ENCODE data around the gene SH3RF1. TPM values are rescaled to one million over a fixed set of nuclear protein-coding genes. Genes with fewer than 3 reads are reported as not detected.
A peak's percentile ranks its signal among the peaks of the same experiment; 100 is the strongest.

Gene SH3RF1
- total RNA-seq, 1 experiment from 2014 or later, result 15.3 TPM

DNA sequence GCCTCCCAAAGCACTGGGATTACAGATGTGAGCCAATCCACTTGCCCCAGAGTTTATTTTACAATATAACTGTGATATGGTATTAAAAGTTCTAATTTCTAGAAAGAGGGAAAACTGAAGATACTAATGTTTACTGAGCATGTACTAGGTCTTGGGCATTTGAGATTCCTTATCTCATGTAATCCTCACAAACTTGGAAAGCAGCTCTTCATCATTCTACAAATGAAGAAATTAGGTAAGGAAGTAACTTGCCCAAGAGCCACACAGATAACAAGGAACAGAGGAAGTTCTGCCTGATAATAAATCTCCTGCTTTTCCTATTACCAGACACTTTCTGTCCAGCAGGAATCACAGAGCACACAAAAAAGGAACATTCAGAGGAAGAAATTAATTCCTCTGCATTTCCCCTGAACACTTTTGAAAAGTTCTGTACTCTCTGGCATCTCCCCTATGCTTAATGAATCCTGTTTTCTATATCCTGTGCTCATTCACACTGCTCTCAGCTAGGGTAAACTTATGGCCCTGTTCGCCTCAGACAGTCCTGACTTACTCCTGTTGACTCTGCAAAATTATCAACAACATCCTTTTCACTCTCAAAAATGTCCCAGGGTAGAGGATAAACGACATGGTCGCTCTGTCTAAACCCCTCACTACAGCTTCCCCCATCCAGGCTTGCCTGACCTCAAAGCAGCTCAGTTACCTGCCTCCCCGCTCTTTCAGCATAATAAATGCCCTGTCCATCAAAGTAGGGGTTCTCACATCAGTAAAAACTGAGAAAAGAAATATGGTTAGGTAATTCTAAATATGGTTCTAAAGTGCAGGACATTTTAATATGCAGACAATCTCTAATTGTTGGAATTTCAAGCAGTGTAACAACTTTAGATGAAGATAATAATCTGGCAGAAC, 13.6 kb downstream of the SH3RF1 start:
- H3K4me1 ChIP-seq (ENCODE audit: insufficient read depth, low read length), result peaks cover 17% of the 10 kb centered on the region; the same call in 1 of the 2 replicates
- H3T11ph ChIP-seq (ENCODE audit: low read length), result no peak overlapping the region
- H3K9ac ChIP-seq (ENCODE audit: extremely low read depth, insufficient read length, low read length), result no peak overlapping the region
- no CpG with 5 or more reads among the region's 4 CpGs for WGBS (ENCODE audit: extremely low coverage, insufficient read length, low lambda C conversion rate)
- no peak overlapping the region for H3K14ac ChIP-seq (ENCODE audit: insufficient read depth, low read length)
- no peaks in the 10 kb centered on the region for H3K36me3 Mint-ChIP-seq (ENCODE audit: insufficient read depth in 1 of 3, low read depth in 3 of 3)
- H4K5ac ChIP-seq (ENCODE audit: insufficient read length, low read depth, low read length), result no peak overlapping the region
- no peaks in the 10 kb centered on the region for H3K27me3 Mint-ChIP-seq (ENCODE audit: low read depth)
- no peak overlapping the region for H4K91ac ChIP-seq (ENCODE audit: insufficient read length, low read depth, low read length)
- no peaks in the 10 kb centered on the region for H3K9me3 ChIP-seq (ENCODE audit: control insufficient read depth, low read depth, low read length)
- H2AK5ac ChIP-seq (ENCODE audit: insufficient read length, low read length), result no peak overlapping the region
- H3K23ac ChIP-seq (ENCODE audit: insufficient read length, low read depth, low read length), result no peak overlapping the region
- H3K27ac Mint-ChIP-seq, result peak overlapping the region; percentile 22 to 35 (median 32); a peak in 6 of 7 replicates
- no peak overlapping the region for H3K4me3 Mint-ChIP-seq
- H2BK120ac ChIP-seq (ENCODE audit: low read depth, low read length, poor library complexity, severe bottlenecking), result no peak overlapping the region
- H3K27me3 ChIP-seq (ENCODE audit: insufficient read depth, low read length), result no peaks in the 10 kb centered on the region
- no peaks in the 10 kb centered on the region for H4K20me1 ChIP-seq (ENCODE audit: control insufficient read depth, insufficient read depth, insufficient read length)
- H2BK20ac ChIP-seq (ENCODE audit: low read depth, low read length, poor library complexity, severe bottlenecking), result no peak overlapping the region
- H3K4ac ChIP-seq (ENCODE audit: low read depth, low read length), result no peak overlapping the region
- H3K9me3 Mint-ChIP-seq, result no peaks in the 10 kb centered on the region
- TF ChIP-seq, protein P1, sequence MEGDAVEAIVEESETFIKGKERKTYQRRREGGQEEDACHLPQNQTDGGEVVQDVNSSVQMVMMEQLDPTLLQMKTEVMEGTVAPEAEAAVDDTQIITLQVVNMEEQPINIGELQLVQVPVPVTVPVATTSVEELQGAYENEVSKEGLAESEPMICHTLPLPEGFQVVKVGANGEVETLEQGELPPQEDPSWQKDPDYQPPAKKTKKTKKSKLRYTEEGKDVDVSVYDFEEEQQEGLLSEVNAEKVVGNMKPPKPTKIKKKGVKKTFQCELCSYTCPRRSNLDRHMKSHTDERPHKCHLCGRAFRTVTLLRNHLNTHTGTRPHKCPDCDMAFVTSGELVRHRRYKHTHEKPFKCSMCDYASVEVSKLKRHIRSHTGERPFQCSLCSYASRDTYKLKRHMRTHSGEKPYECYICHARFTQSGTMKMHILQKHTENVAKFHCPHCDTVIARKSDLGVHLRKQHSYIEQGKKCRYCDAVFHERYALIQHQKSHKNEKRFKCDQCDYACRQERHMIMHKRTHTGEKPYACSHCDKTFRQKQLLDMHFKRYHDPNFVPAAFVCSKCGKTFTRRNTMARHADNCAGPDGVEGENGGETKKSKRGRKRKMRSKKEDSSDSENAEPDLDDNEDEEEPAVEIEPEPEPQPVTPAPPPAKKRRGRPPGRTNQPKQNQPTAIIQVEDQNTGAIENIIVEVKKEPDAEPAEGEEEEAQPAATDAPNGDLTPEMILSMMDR (conservative IDR thresholded peaks at IDR 0.05), result no peak
- no peak overlapping the region for H2BK12ac ChIP-seq (ENCODE audit: insufficient read length, low read depth, low read length)
- peaks cover 3% of the 10 kb centered on the region for H3K79me1 ChIP-seq (ENCODE audit: insufficient read depth, low read depth, low read length, poor library complexity, severe bottlenecking)
- no peak for DNase-seq
- no peak overlapping the region for H3K27ac ChIP-seq (ENCODE audit: insufficient read length, low read depth, low read length)
- no peaks in the 10 kb centered on the region; the same call in 1 of the 2 replicates for H3K79me2 ChIP-seq (ENCODE audit: insufficient read depth, low read length)
- H4K8ac ChIP-seq (replicated peaks; ENCODE audit: insufficient read length, low read depth, low read length), result no peak overlapping the region
- H3K18ac ChIP-seq (ENCODE audit: insufficient read length, low read depth, low read length), result no peak overlapping the region
- H3K4me1 Mint-ChIP-seq, result peaks cover 53 to 66% of the 10 kb centered on the region in 2 experiments
- H2BK5ac ChIP-seq (ENCODE audit: insufficient read length, low read length), result no peak overlapping the region
- no peak overlapping the region for H3K4me2 ChIP-seq (ENCODE audit: insufficient read depth, insufficient read length, low read length)
- H3K56ac ChIP-seq (ENCODE audit: insufficient read length, low read depth, low read length), result no peak overlapping the region
- no peak overlapping the region for H2BK15ac ChIP-seq (ENCODE audit: low read depth, low read length)
- no peaks in the 10 kb centered on the region for H3K23me2 ChIP-seq (ENCODE audit: insufficient read length, low read depth, low read length, poor library complexity, severe bottlenecking)
- H2AFZ ChIP-seq (ENCODE audit: low read length), result no peak overlapping the region

Measured in H9 (cell line).